ENCODE results near the gene GLRB. TPM values are rescaled to one million over a fixed set of nuclear protein-coding genes. Genes with fewer than 3 reads are reported as not detected.

GLRB gene
- polyA plus RNA-seq, 2 of the 4 experiments (the other 2 are of a cell fraction), result 1.8 to 3.1 TPM

DNA sequence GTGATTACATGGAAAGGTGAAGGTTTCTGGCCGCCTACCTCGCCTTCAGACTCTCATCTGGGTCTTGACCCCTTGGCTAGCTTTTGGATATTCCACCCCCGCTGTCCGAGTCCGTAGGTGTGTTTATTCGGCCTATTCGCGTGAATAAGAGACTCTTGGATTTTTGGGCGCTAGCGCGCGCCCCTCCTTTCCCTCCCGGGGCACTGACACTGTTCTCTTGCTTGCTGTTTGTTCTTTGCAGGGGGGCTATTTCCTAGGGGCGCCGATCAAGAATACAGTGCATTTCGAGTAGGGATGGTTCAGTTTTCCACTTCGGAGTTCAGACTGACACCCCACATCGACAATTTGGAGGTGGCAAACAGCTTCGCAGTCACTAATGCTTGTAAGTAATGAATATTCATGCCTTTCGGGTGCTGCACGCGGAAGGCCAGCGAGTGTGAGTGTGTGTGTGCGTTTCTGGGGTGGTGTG, 145.5 kb downstream of the GLRB start:
- CTCF ChIA-PET, result no interaction called here
- Histone ChIP-seq H3K4me1 (0 out of 3 replicates have a peak, but pooled peaks cover 3% of the 10 kb centered on the region), H3K27ac (no peak overlapping the region), H3K9me3 (no peaks in the 10 kb centered on the region), H3K4me2 (peak overlapping the region; percentile 68), H3K4me3 (peak overlapping the region; percentile 33; the same call in 1 of the 3 replicates)
- FAIRE-seq (no peak), DNase-seq (ENCODE audit: low read depth in 1 of 2, low spot score in 1 of 2) (no peak), ATAC-seq (no peak)
- WGBS (ENCODE audit: missing lambda C conversion rate), result 10% methylated on average over 20 of the region's 24 CpGs
- TF ChIP-seq MAZ (IDR thresholded peaks at IDR 0.05; ENCODE audit: borderline replicate concordance, low read depth, low read length), result no peak
- TF ChIP-seq CBX8 (IDR thresholded peaks at IDR 0.05), result no peak
- no peak for TF ChIP-seq HDAC2 (IDR thresholded peaks at IDR 0.05)
- TF ChIP-seq HEYL (CRISPR knock-in tag; IDR thresholded peaks at IDR 0.05), result no peak
- TF ChIP-seq MYC (IDR thresholded peaks at IDR 0.05; ENCODE audit: borderline replicate concordance, low read length), result no peak
- TF ChIP-seq ATOH8 (CRISPR knock-in tag; IDR thresholded peaks at IDR 0.05; ENCODE audit: low read depth), result no peak
- TF ChIP-seq JUNB (IDR thresholded peaks at IDR 0.05), result no peak
- no peak for TF ChIP-seq RCOR1 (IDR thresholded peaks at IDR 0.05; ENCODE audit: low read depth, low read length)
- TF ChIP-seq ESRRA (IDR thresholded peaks at IDR 0.05; ENCODE audit: borderline replicate concordance, low read length), result no peak
- TF ChIP-seq EHF (CRISPR knock-in tag; IDR thresholded peaks at IDR 0.05), result no peak
- POLR2A ChIA-PET, result no interaction called here

Small RNA genes lying within 50 kb of the gene (small RNA-seq; reads per million reads assigned to genes)
- gene RF00019 (0 reads per million in 6 experiments), gene RNU6-582P (0 to 0.86 (median 0.13) reads per million in 6 experiments)

Other genes starting within 250 kb of the GLRB start
- 4.1 and 4.5 TPM in 2 replicates for gene PDGFC, start 104.4 kb upstream of the GLRB start, polyA plus RNA-seq (2011; rRNA removed)
- gene PDGFC, start 104.4 kb upstream of the GLRB start, polyA plus RNA-seq (2017; fragmentation: RNase III; extraction: RNeasy Plus Mini Kit Qiagen cat#74134 plus additional on column Dnase treatment), result 2.6 to 4.2 TPM (median 3.5 TPM) in 3 replicates
- gene GRIA2, start 144.6 kb downstream of the GLRB start, polyA plus RNA-seq (2011; rRNA removed), result 0.08 TPM in 1 of 2 replicates, not detected in the other
- gene GRIA2, start 144.6 kb downstream of the GLRB start, polyA plus RNA-seq (2017; fragmentation: RNase III; extraction: RNeasy Plus Mini Kit Qiagen cat#74134 plus additional on column Dnase treatment), result not detected in 3 replicates